Measurements from ENCODE around the gene AUTS2.

DNA sequence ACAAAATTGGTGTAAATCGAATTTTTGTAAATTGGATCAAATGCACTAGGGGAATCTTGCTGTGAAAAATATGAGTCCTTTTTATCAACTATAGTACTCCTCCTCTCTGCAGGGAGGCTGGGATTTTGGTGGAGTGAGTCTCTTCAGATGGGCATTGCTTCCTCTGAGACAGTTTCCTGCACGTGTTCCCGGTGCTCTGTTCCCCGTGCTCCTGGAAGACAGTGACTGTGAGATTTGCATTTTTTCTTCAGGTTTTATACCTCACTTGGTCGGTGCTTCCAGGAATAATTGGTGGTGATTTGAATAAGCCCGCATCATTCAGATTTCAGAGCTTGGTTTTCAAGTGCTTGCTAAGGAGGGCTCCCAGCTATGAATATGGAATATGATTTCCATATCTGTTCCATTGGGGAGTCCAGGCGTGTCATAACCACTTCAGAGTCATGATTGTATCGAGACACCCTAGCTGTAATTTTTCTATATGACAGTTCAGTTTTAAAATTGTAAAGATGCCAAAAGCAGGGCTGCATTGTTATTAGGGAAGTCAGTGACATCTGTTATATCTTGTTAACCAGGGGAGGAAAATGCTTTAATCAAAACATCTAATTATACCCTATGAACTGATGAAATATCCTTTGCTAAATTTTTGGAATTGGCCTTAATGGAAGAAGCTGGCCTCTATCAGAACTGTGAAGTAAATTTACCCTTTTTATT lies 12.3 kb downstream of the AUTS2 start:
- TF ChIP-seq E2F4 (CRISPR knock-in tag; IDR thresholded peaks at IDR 0.05; ENCODE audit: low read depth) (no peak), MLLT1 (IDR thresholded peaks at IDR 0.05) (no peak), POLR2AphosphoS5 (IDR thresholded peaks at IDR 0.05; ENCODE audit: control insufficient read depth, insufficient read depth, low read depth, low read length) (no peak), BCLAF1 (IDR thresholded peaks at IDR 0.05; ENCODE audit: borderline replicate concordance in 1 of 2, control insufficient read depth in 1 of 2, low read depth in 2 of 2, low read length in 1 of 2) (no peak), EGR1 (conservative IDR thresholded peaks at IDR 0.05) (no peak)
- TF ChIP-seq, protein P1, sequence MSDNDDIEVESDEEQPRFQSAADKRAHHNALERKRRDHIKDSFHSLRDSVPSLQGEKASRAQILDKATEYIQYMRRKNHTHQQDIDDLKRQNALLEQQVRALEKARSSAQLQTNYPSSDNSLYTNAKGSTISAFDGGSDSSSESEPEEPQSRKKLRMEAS (CRISPR knock-in tag; IDR thresholded peaks at IDR 0.05): no peak
